CD14-positive monocyte (primary cell): ENCODE measurements around the gene AMZ1. TPM values are rescaled to one million over a fixed set of nuclear protein-coding genes. Genes with fewer than 3 reads are reported as not detected.
A peak's percentile ranks its signal among the peaks of the same experiment; 100 is the strongest.

Experiments
- DNase-seq, 3 donors: peaks; one replicate each; pipeline ENCODE4 v3.0.0-alpha.2; 2011 to 2022
- H2AFZ ChIP-seq: 2 replicates; pipeline ENCODE4 v1.6.0; 2012; ENCODE audit warnings: mild to moderate bottlenecking, low read depth, low read length, inconsistent platforms; ENCODE audit not compliant: insufficient read depth, poor library complexity, severe bottlenecking
- H3K27ac ChIP-seq, 2 donors: 1 replicate in 1 of 2; 2 replicates in 1 of 2; pipeline ENCODE4 v1.5.1; 2012 to 2013; ENCODE audit warnings: low read length in 2 of 2, control low read depth in 1 of 2, inconsistent platforms in 1 of 2, low read depth in 1 of 2, mild to moderate bottlenecking in 1 of 2
- H3K27me3 ChIP-seq, 2 donors: one replicate each; pipeline versions ENCODE4 v1.6.0 to v1.6.1; 2011 to 2013; ENCODE audit warnings: low read length in 2 of 2; ENCODE audit not compliant: control insufficient read depth in 2 of 2, insufficient read depth in 2 of 2
- H3K36me3 ChIP-seq, 2 donors: replicated peaks in 1 of 2; 1 replicate in 1 of 2; 2 replicates in 1 of 2; pipeline versions ENCODE4 v1.5.1 to v1.6.1; 2012 to 2013; ENCODE audit warnings: low read length in 2 of 2, control low read depth in 1 of 2, inconsistent platforms in 1 of 2, mild to moderate bottlenecking in 1 of 2; ENCODE audit not compliant: insufficient read depth in 2 of 2, control insufficient read depth in 1 of 2
- H3K4me1 ChIP-seq, 2 donors: 1 replicate in 1 of 2; 2 replicates in 1 of 2; pipeline versions ENCODE4 v1.5.1 to v1.6.1; 2012 to 2013; ENCODE audit warnings: low read length in 2 of 2, control low read depth in 1 of 2, inconsistent platforms in 1 of 2, mild to moderate bottlenecking in 1 of 2, moderate library complexity in 1 of 2; ENCODE audit not compliant: insufficient read depth in 2 of 2, control insufficient read depth in 1 of 2
- H3K4me2 ChIP-seq: replicated peaks from 2 replicates; pipeline ENCODE3; 2012; ENCODE audit warnings: low read length, moderate library complexity, mild to moderate bottlenecking; ENCODE audit not compliant: poor library complexity, severe bottlenecking; ENCODE audit errors: extremely low read depth
- H3K4me3 ChIP-seq, 3 experiments: fragments of 200-600 bp in 1 of 3; sonication (generic) in 1 of 3; replicated peaks in 1 of 3; 1 replicate in 2 of 3; 2 replicates in 1 of 3; pipeline ENCODE4 v1.5.1; 2011 to 2013; ENCODE audit warnings: low read length in 3 of 3, mild to moderate bottlenecking in 3 of 3, control low read depth in 2 of 3, low read depth in 2 of 3, inconsistent platforms in 1 of 3, moderate library complexity in 1 of 3
- H3K79me2 ChIP-seq: 2 replicates; pipeline ENCODE4 v1.6.0; 2012; ENCODE audit warnings: mild to moderate bottlenecking, control low read depth, inconsistent platforms, low read length, moderate library complexity; ENCODE audit not compliant: insufficient read depth
- H3K9ac ChIP-seq: 2 replicates; pipeline ENCODE4 v1.6.0; 2017; ENCODE audit warnings: low read length, mild to moderate bottlenecking; ENCODE audit not compliant: insufficient read depth, poor library complexity, severe bottlenecking
- H3K9me3 ChIP-seq, 2 donors: replicated peaks in 1 of 2; 1 replicate in 1 of 2; 2 replicates in 1 of 2; pipeline versions ENCODE4 v1.5.1 to v1.6.1; 2012 to 2013; ENCODE audit warnings: low read length in 2 of 2, control low read depth in 1 of 2; ENCODE audit not compliant: control insufficient read depth in 1 of 2, insufficient read depth in 1 of 2
- H4K20me1 ChIP-seq: 2 replicates; pipeline ENCODE4 v1.6.0; 2012; ENCODE audit warnings: mild to moderate bottlenecking, low read length, control low read depth, moderate library complexity; ENCODE audit not compliant: insufficient read depth
- H3K27ac Mint-ChIP-seq, 7 donors: one replicate each; pipeline ENCODE4 v1.8.0; 2020; ENCODE audit warnings: mild to moderate bottlenecking in 7 of 7, mixed read lengths in 7 of 7, moderate library complexity in 6 of 7, inconsistent platforms in 2 of 7
- H3K27me3 Mint-ChIP-seq, 3 donors: one replicate each; pipeline ENCODE4 v1.8.0; 2021 to 2022; ENCODE audit warnings: low read depth in 3 of 3, mild to moderate bottlenecking in 3 of 3, mixed read lengths in 3 of 3, moderate library complexity in 3 of 3, inconsistent platforms in 1 of 3
- H3K36me3 Mint-ChIP-seq, 2 donors: one replicate each; pipeline ENCODE4 v1.8.0; 2020; ENCODE audit warnings: mixed read lengths in 2 of 2, inconsistent platforms in 1 of 2, mild to moderate bottlenecking in 1 of 2
- H3K4me1 Mint-ChIP-seq: one replicate; pipeline ENCODE4 v1.8.0; 2020; ENCODE audit warnings: mild to moderate bottlenecking, mixed read lengths
- H3K4me3 Mint-ChIP-seq, 2 donors: one replicate each; pipeline ENCODE4 v1.8.0; 2020; ENCODE audit warnings: mild to moderate bottlenecking in 2 of 2, mixed read lengths in 2 of 2, moderate library complexity in 1 of 2
- H3K9me3 Mint-ChIP-seq, 7 donors: one replicate each; pipeline ENCODE4 v1.8.0; 2020 to 2022; ENCODE audit warnings: mixed read lengths in 7 of 7, mild to moderate bottlenecking in 6 of 7, moderate library complexity in 6 of 7, inconsistent platforms in 2 of 7
- CTCF ChIP-seq: fragments of 200-600 bp; IDR thresholded peaks from one replicate; pipeline ENCODE4 v1.8.0; 2022; ENCODE audit warnings: antibody characterized with exemption, mild to moderate bottlenecking
- WGBS: methylation state at CpG from one replicate; pipeline ENCODE4 v1.1.5; 2013; ENCODE audit warnings: missing lambda C conversion rate; ENCODE audit not compliant: insufficient coverage; 5-methylcytosine and 5-hydroxymethylcytosine counted together
- intact Hi-C, 2 donors: fragments of 100-400 bp; cut with micrococcal nuclease; formaldehyde crosslinking; loops; one replicate each; pipeline versions ENCODE4 v1.15.0 to v1.15.1; 2023
- polyA plus RNA-seq, 3 donors: library from polyadenylated mRNA; depleted of rRNA in 1 of 3; unstranded in 2 of 3; stranded (reverse) in 1 of 3; fragments of 300-500 nt in 2 of 3; fragments of >200 nt in 1 of 3; fragmentation: Illumina TruSeq in 2 of 3; gene quantifications; 1 replicate in 2 of 3; 2 replicates in 1 of 3; pipeline ENCODE4 v1.2.3, GENCODE V29; 2012 to 2021

AMZ1 gene
- polyA plus RNA-seq, 3 donors, result 0.09 to 0.25 (median 0.14) TPM

GRCh38 chr7:2686101-2686500 lies 1.9 kb upstream of the AMZ1 start:
- Mint-ChIP-seq H3K4me1 (peaks cover 21% of the 10 kb centered on the region), H3K27ac (no peak overlapping the region), H3K9me3 (peaks cover 0 to 10% (median 3%) of the 10 kb centered on the region in 7 donors), H3K36me3 (peaks cover 0 to 3% of the 10 kb centered on the region in 2 donors), H3K27me3 (peaks cover 50 to 75% (median 57%) of the 10 kb centered on the region in 3 donors), H3K4me3 (peak overlapping the region in 1 of 2 donors; percentile 63)
- intact Hi-C loops, result no loop called here
- TF ChIP-seq CTCF, result no peak
- no peak overlapping the region for H3K4me2 ChIP-seq
- H3K9ac ChIP-seq, result no peak overlapping the region
- no peaks in the 10 kb centered on the region for H4K20me1 ChIP-seq
- 99% methylated on average over 8 of the region's 14 CpGs for WGBS
- no peak overlapping the region for H3K4me3 ChIP-seq
- H3K36me3 ChIP-seq, result no peaks in the 10 kb centered on the region
- H2AFZ ChIP-seq, result no peak overlapping the region
- no peak overlapping the region for H3K27ac ChIP-seq
- peaks cover 15 to 46% of the 10 kb centered on the region in 2 donors for H3K27me3 ChIP-seq
- H3K9me3 ChIP-seq, result no peaks in the 10 kb centered on the region
- H3K4me1 ChIP-seq, result peaks cover 33 to 36% of the 10 kb centered on the region in 2 donors
- no peaks in the 10 kb centered on the region for H3K79me2 ChIP-seq
- no peak for DNase-seq

- Mint-ChIP-seq H3K27me3 (peaks cover 49 to 69% (median 65%) of the 10 kb centered on the region in 3 donors), H3K9me3 (peaks cover 0 to 12% (median 3%) of the 10 kb centered on the region in 7 donors), H3K27ac (no peak overlapping the region), H3K4me3 (peak overlapping the region in 1 of 2 donors; percentile 62), H3K4me1 (peaks cover 31% of the 10 kb centered on the region), H3K36me3 (peaks cover 0 to 3% of the 10 kb centered on the region in 2 donors)
- no peak for TF ChIP-seq CTCF
- H3K4me1 ChIP-seq, result peaks cover 44 to 47% of the 10 kb centered on the region in 2 donors
- no peak overlapping the region for H3K4me2 ChIP-seq
- H4K20me1 ChIP-seq, result no peaks in the 10 kb centered on the region
- intact Hi-C loops, result no loop called here
- no peaks in the 10 kb centered on the region for H3K79me2 ChIP-seq
- no peak overlapping the region for H2AFZ ChIP-seq
- no peak for DNase-seq
- peaks cover 15 to 46% of the 10 kb centered on the region in 2 donors for H3K27me3 ChIP-seq
- no peaks in the 10 kb centered on the region for H3K36me3 ChIP-seq
- H3K4me3 ChIP-seq, result peak overlapping the region in 1 of 3 experiments; percentile 8
- no peaks in the 10 kb centered on the region for H3K9me3 ChIP-seq
- 66% methylated on average over 15 of the region's 17 CpGs for WGBS
- H3K9ac ChIP-seq, result no peak overlapping the region
- no peak overlapping the region for H3K27ac ChIP-seq
Observed at GRCh38 chr7:2687338-2687869, 598 bp upstream of the AMZ1 start.
